K562 (cell line): Measurements from ENCODE around the gene FNBP1. TPM values are rescaled to one million over a fixed set of nuclear protein-coding genes. Genes with fewer than 3 reads are reported as not detected.

Source experiments
- AFF4 ChIP-seq: sonication (generic); formaldehyde crosslinking; IDR thresholded peaks from 2 replicates; pipeline ENCODE4 v1.8.0; 2023; ENCODE audit warnings: mild to moderate bottlenecking, missing genetic modification reagents
- ARID2 ChIP-seq: fragments of 450-650 bp; IDR thresholded peaks from 2 replicates; pipeline ENCODE4 v1.6.1; 2017; ENCODE audit warnings: antibody characterized with exemption, mild to moderate bottlenecking
- ARNT ChIP-seq, 2 experiments: fragments of 450-650 bp; IDR thresholded peaks; 2 replicates each; pipeline ENCODE4 v1.6.1; 2016; ENCODE audit warnings: mild to moderate bottlenecking in 1 of 2
- ETV5 ChIP-seq: sonication (generic); formaldehyde crosslinking; IDR thresholded peaks from 2 replicates; pipeline ENCODE4 v1.4.0; 2020; ENCODE audit warnings: low read depth, mild to moderate bottlenecking, missing genetic modification reagents
- FOXO4 ChIP-seq: fragments of 450-650 bp; formaldehyde crosslinking; IDR thresholded peaks from 2 replicates; pipeline ENCODE4 v1.4.0; 2020; ENCODE audit warnings: mild to moderate bottlenecking, moderate library complexity
- GTF2A2 ChIP-seq: IDR thresholded peaks from 2 replicates; pipeline ENCODE4 v1.6.1; 2016; ENCODE audit warnings: mild to moderate bottlenecking, missing genetic modification characterization, missing compliant biosample characterization
- MEIS2 ChIP-seq: fragments of 450-650 bp; IDR thresholded peaks from 2 replicates; pipeline ENCODE4 v1.6.1; 2014; ENCODE audit warnings: mild to moderate bottlenecking; ENCODE audit not compliant: partially characterized antibody
- MLLT1 ChIP-seq, 2 experiments: fragments of 450-650 bp; IDR thresholded peaks; 2 replicates each; pipeline ENCODE4 v1.6.1; 2016
- NEUROD1 ChIP-seq: fragments of 150-350 bp; IDR thresholded peaks from 2 replicates; pipeline ENCODE4 v1.6.1; 2014; ENCODE audit warnings: borderline replicate concordance, low read length, low read depth; ENCODE audit not compliant: partially characterized antibody
- NFIC ChIP-seq: fragments of 450-650 bp; IDR thresholded peaks from 2 replicates; pipeline ENCODE4 v1.6.1; 2017; ENCODE audit warnings: mild to moderate bottlenecking, inconsistent platforms
- NRF1 ChIP-seq, 2 experiments: fragments of 450-650 bp; IDR thresholded peaks in 1 of 2; conservative IDR thresholded peaks in 1 of 2; 2 replicates each; pipeline ENCODE4 v1.6.1; 2014; ENCODE audit warnings: mild to moderate bottlenecking in 2 of 2
- SMAD1 ChIP-seq: fragments of 150-350 bp; IDR thresholded peaks from 2 replicates; pipeline ENCODE4 v1.6.1; 2014; ENCODE audit warnings: low read length, low read depth; ENCODE audit not compliant: partially characterized antibody
- SMAD2 ChIP-seq: fragments of 150-350 bp; IDR thresholded peaks from 2 replicates; pipeline ENCODE4 v1.6.1; 2014; ENCODE audit warnings: low read depth, mild to moderate bottlenecking, low read length
- TRIM25 ChIP-seq: fragments of 450-650 bp; IDR thresholded peaks from 2 replicates; pipeline ENCODE4 v1.7.0; 2016; ENCODE audit warnings: borderline replicate concordance
- ZBTB17 ChIP-seq: fragments of 450-650 bp; formaldehyde crosslinking; IDR thresholded peaks from 2 replicates; pipeline ENCODE4 v1.4.0; 2020; ENCODE audit warnings: mild to moderate bottlenecking
- ZC3H8 ChIP-seq: fragments of 450-650 bp; IDR thresholded peaks from 2 replicates; pipeline ENCODE4 v1.6.1; 2017
- ZKSCAN3 ChIP-seq: fragments of 250-450 bp; sonication (Bioruptor Pico); IDR thresholded peaks from 2 replicates; pipeline ENCODE4 v1.4.0; 2020
- ZNF146 ChIP-seq: IDR thresholded peaks from one replicate; pipeline ENCODE4 v1.6.1; 2018; ENCODE audit warnings: missing compliant biosample characterization; ENCODE audit not compliant: unreplicated experiment
- ZNF232 ChIP-seq: sonication (generic); formaldehyde crosslinking; IDR thresholded peaks from 2 replicates; pipeline ENCODE4 v1.8.0; 2022; ENCODE audit warnings: mild to moderate bottlenecking, missing genetic modification reagents
- ZNF395 ChIP-seq: fragments of 200-800 bp; sonication (Bioruptor generic); IDR thresholded peaks from 2 replicates; pipeline ENCODE4 v1.6.1; 2017; ENCODE audit warnings: missing genetic modification characterization, missing compliant biosample characterization
- polyA plus RNA-seq, 8 experiments: library from polyadenylated mRNA; depleted of rRNA in 4 of 8; stranded (reverse) in 5 of 8; unstranded in 3 of 8; fragments of >200 nt; fragmentation: Nextera tagmentation in 2 of 8; fragmentation: Illumina TruSeq in 1 of 8; extraction: Ambion mirVana in 2 of 8; extraction: Trizol in 1 of 8; gene quantifications; 2 replicates each; pipeline versions ENCODE4 v1.2.1 to v1.2.3, GENCODE V29; 2011 to 2014; ENCODE audit warnings: inconsistent platforms in 1 of 8, missing spikeins in 1 of 8
- total RNA-seq, 7 experiments: library from RNA; depleted of rRNA in 6 of 7; stranded (reverse); fragments of >200 nt in 6 of 7; fragmentation: Illumina TruSeq in 2 of 7; extraction: Trizol in 2 of 7; gene quantifications; 2 replicates each; pipeline versions ENCODE4 v1.2.1 to v1.2.3, GENCODE V29; 2011 to 2021; ENCODE audit warnings: low replicate concordance in 1 of 7

FNBP1 gene
- total and polyA plus RNA-seq, 9 of the 15 experiments (the other 6 are each of a cell fraction or from before 2014, with no cell fraction given), result 1.8 to 14.9 (median 7.6) TPM

- no peak for TF ChIP-seq TRIM25
- no peak for TF ChIP-seq GTF2A2 (tag)
- no peak for TF ChIP-seq SMAD2
- TF ChIP-seq NEUROD1, result peak; percentile 99
- peak; percentile 99 for TF ChIP-seq ZNF395
- TF ChIP-seq ETV5 (CRISPR knock-in tag), result peak; percentile 100
- peak; percentile 83 to 86 for TF ChIP-seq NRF1 (conservative IDR thresholded peaks at IDR 0.05 in 1 of 2, IDR thresholded peaks at IDR 0.05 in 1 of 2)
- no peak for TF ChIP-seq ZNF232
- no peak for TF ChIP-seq ZKSCAN3 (CRISPR knock-in tag)
- TF ChIP-seq ZNF146, result no peak
- no peak for TF ChIP-seq ZC3H8
- no peak for TF ChIP-seq MEIS2
- TF ChIP-seq AFF4, result peak; percentile 96
- TF ChIP-seq ARNT (IDR thresholded peaks at IDR 0.05), result no peak
- no peak for TF ChIP-seq MLLT1 (IDR thresholded peaks at IDR 0.05)
- TF ChIP-seq SMAD1, result peak; percentile 92
- TF ChIP-seq ZBTB17 (CRISPR knock-in tag), result peak; percentile 93
- no peak for TF ChIP-seq NFIC
- no peak for TF ChIP-seq ARID2
- peak; percentile 83; the same call in 1 of the 2 replicates for TF ChIP-seq FOXO4 (CRISPR knock-in tag)
Measured at GRCh38 chr9:129863059-129863690, 179.8 kb downstream of the FNBP1 start (continued).
